Measurements from ENCODE around the gene HIGD1C. TPM values are rescaled to one million over a fixed set of nuclear protein-coding genes. Genes with fewer than 3 reads are reported as not detected.

HIGD1C gene
- total RNA-seq, 4 donors from 2014 or later, result not detected

GRCh38 chr12:50932787-50933280, 19.5 kb upstream of the HIGD1C start:
- no peak for TF ChIP-seq CTCF (IDR thresholded peaks at IDR 0.05)
- H3K9me3 ChIP-seq, result peaks cover 0 to 5% (median 0%) of the 10 kb centered on the region in 3 donors
- peaks cover 11 to 92% (median 18%) of the 10 kb centered on the region in 3 donors for H3K4me1 ChIP-seq
- WGBS, 2 donors (ENCODE audit: low coverage in 1 of 2), result 51% methylated on average over 2 of the region's 2 CpGs; no CpG with 5 or more reads in 1 of the 2 donors
- H3K4me3 ChIP-seq, result no peak overlapping the region
- H3K27me3 ChIP-seq, result no peaks in the 10 kb centered on the region
- ATAC-seq, result no peak
- peak overlapping the region in 3 of 4 donors; percentile 34 to 84 (median 82) for H3K27ac ChIP-seq
- peaks cover 0 to 53% of the 10 kb centered on the region in 2 donors for H3K36me3 ChIP-seq

GRCh38 chr12:50933459-50934124, 18.8 kb upstream of the HIGD1C start:
- Histone ChIP-seq H3K27me3 (no peaks in the 10 kb centered on the region), H3K36me3 (peaks cover 0 to 51% of the 10 kb centered on the region in 2 donors), H3K9me3 (peaks cover 0 to 6% (median 0%) of the 10 kb centered on the region in 3 donors), H3K4me3 (no peak overlapping the region), H3K4me1 (peaks cover 11 to 84% (median 18%) of the 10 kb centered on the region in 3 donors), H3K27ac (peak overlapping the region in 3 of 4 donors; percentile 76 to 84 (median 82))
- WGBS, 2 donors (ENCODE audit: low coverage in 1 of 2), result 100% methylated on average over 1 of the region's 2 CpGs; no CpG with 5 or more reads in 1 of the 2 donors
- no peak for ATAC-seq
- TF ChIP-seq POLR2A (IDR thresholded peaks at IDR 0.05) (no peak), EP300 (IDR thresholded peaks at IDR 0.05) (no peak), POLR2AphosphoS5 (IDR thresholded peaks at IDR 0.05) (no peak), CTCF (IDR thresholded peaks at IDR 0.05) (no peak)

- H3K4me1 ChIP-seq, result peaks cover 11 to 76% (median 16%) of the 10 kb centered on the region in 3 donors
- H3K36me3 ChIP-seq, result peaks cover 0 to 47% of the 10 kb centered on the region in 2 donors
- no peaks in the 10 kb centered on the region for H3K27me3 ChIP-seq
- WGBS, 2 donors (ENCODE audit: low coverage in 1 of 2), result 18 to 19% methylated on average over 2 to 3 of the region's 3 CpGs
- H3K9me3 ChIP-seq, result peaks cover 0 to 6% (median 0%) of the 10 kb centered on the region in 3 donors
- H3K4me3 ChIP-seq, result no peak overlapping the region
- no peak for TF ChIP-seq CTCF (IDR thresholded peaks at IDR 0.05)
- TF ChIP-seq EP300 (IDR thresholded peaks at IDR 0.05), result no peak
- TF ChIP-seq POLR2A (IDR thresholded peaks at IDR 0.05), result no peak
- no peak for TF ChIP-seq POLR2AphosphoS5 (IDR thresholded peaks at IDR 0.05)
- H3K27ac ChIP-seq, result peak overlapping the region; percentile 74 to 84 (median 79)
- ATAC-seq, result peak; percentile 59
Observed at GRCh38 chr12:50934371-50934851, 17.9 kb upstream of the HIGD1C start.

- Histone ChIP-seq H3K4me1 (peaks cover 11 to 68% (median 16%) of the 10 kb centered on the region in 3 donors), H3K4me3 (no peak overlapping the region), H3K27me3 (no peaks in the 10 kb centered on the region), H3K27ac (peak overlapping the region; percentile 74 to 84 (median 79)), H3K9me3 (peaks cover 0 to 6% (median 0%) of the 10 kb centered on the region in 3 donors), H3K36me3 (peaks cover 0 to 40% of the 10 kb centered on the region in 2 donors)
- no peak for TF ChIP-seq POLR2A (IDR thresholded peaks at IDR 0.05)
- peak; percentile 69 for TF ChIP-seq POLR2AphosphoS5 (IDR thresholded peaks at IDR 0.05)
- WGBS, 2 donors (ENCODE audit: low coverage in 1 of 2), result 39 to 43% methylated on average over 6 of the region's 6 CpGs
- ATAC-seq, result peak; percentile 75
Observed at GRCh38 chr12:50934981-50935807, 17.1 kb upstream of the HIGD1C start.
